ENCODE results near the gene DEFB129. TPM values are rescaled to one million over a fixed set of nuclear protein-coding genes. Genes with fewer than 3 reads are reported as not detected.
"Not testable (repeated sequence)": the region's sequence is repeated elsewhere in the genome, so short reads cannot be mapped to it uniquely, and the experiment has no call there.

The DEFB129 gene
- total RNA-seq, 1 experiment from 2014 or later: not detected

- Histone ChIP-seq H3K23ac (ENCODE audit: insufficient read length, low read depth, low read length) (no peak overlapping the region), H3K4me1 (ENCODE audit: insufficient read depth, low read length) (no peaks in the 10 kb centered on the region), H3K18ac (ENCODE audit: insufficient read length, low read depth, low read length) (no peak overlapping the region), H4K5ac (ENCODE audit: insufficient read length, low read depth, low read length) (no peak overlapping the region), H4K8ac (replicated peaks; ENCODE audit: insufficient read length, low read depth, low read length) (no peak overlapping the region), H3K9ac (ENCODE audit: extremely low read depth, insufficient read length, low read length) (no peak overlapping the region), H2BK120ac (ENCODE audit: low read depth, low read length, poor library complexity, severe bottlenecking) (no peak overlapping the region), H2BK20ac (ENCODE audit: low read depth, low read length, poor library complexity, severe bottlenecking) (no peak overlapping the region), H3K4ac (ENCODE audit: low read depth, low read length) (no peak overlapping the region), H3K27ac (ENCODE audit: insufficient read length, low read depth, low read length) (no peak overlapping the region), H3K9me3 (ENCODE audit: control insufficient read depth, low read depth, low read length) (peaks cover 33% of the 10 kb centered on the region), H4K20me1 (ENCODE audit: control insufficient read depth, insufficient read depth, insufficient read length) (no peaks in the 10 kb centered on the region), H2BK5ac (ENCODE audit: insufficient read length, low read length) (no peak overlapping the region), H2BK15ac (ENCODE audit: low read depth, low read length) (no peak overlapping the region), H4K91ac (ENCODE audit: insufficient read length, low read depth, low read length) (no peak overlapping the region), H3K79me1 (ENCODE audit: insufficient read depth, low read depth, low read length, poor library complexity, severe bottlenecking) (no peaks in the 10 kb centered on the region), H3K56ac (ENCODE audit: insufficient read length, low read depth, low read length) (no peak overlapping the region), H3K79me2 (ENCODE audit: insufficient read depth, low read length) (no peaks in the 10 kb centered on the region), H3K23me2 (ENCODE audit: insufficient read length, low read depth, low read length, poor library complexity, severe bottlenecking) (no peaks in the 10 kb centered on the region), H2BK12ac (ENCODE audit: insufficient read length, low read depth, low read length) (no peak overlapping the region), H3K4me2 (ENCODE audit: insufficient read depth, insufficient read length, low read length) (no peak overlapping the region), H3T11ph (ENCODE audit: low read length) (no peak overlapping the region), H3K27me3 (ENCODE audit: insufficient read depth, low read length) (no peaks in the 10 kb centered on the region), H2AK5ac (ENCODE audit: insufficient read length, low read length) (no peak overlapping the region), H2AFZ (ENCODE audit: low read length) (no peak overlapping the region), H3K14ac (ENCODE audit: insufficient read depth, low read length) (no peak overlapping the region)
- no peak for TF ChIP-seq CTCF (conservative IDR thresholded peaks at IDR 0.05)
- Mint-ChIP-seq H3K4me1 (no peaks in the 10 kb centered on the region), H3K27ac (no peak overlapping the region), H3K4me3 (no peak overlapping the region), H3K27me3 (ENCODE audit: low read depth) (peaks cover 82% of the 10 kb centered on the region), H3K9me3 (peaks cover 5 to 88% of the 10 kb centered on the region in 2 experiments; a peak in 3 of 5 replicates), H3K36me3 (ENCODE audit: insufficient read depth in 1 of 3, low read depth in 3 of 3) (no peaks in the 10 kb centered on the region)
- DNase-seq: no peak
- no CpG with 5 or more reads among the region's 4 CpGs for WGBS (ENCODE audit: extremely low coverage, insufficient read length, low lambda C conversion rate)
These were observed 27.1 kb upstream of the DEFB129 start for GRCh38 chr20:199996-200395.

- not testable (repeated sequence) for H4K8ac ChIP-seq (replicated peaks; ENCODE audit: insufficient read length, low read depth, low read length); H2BK15ac ChIP-seq (ENCODE audit: low read depth, low read length); H3K27ac Mint-ChIP-seq; H3K4ac ChIP-seq (ENCODE audit: low read depth, low read length); H4K91ac ChIP-seq (ENCODE audit: insufficient read length, low read depth, low read length); H2BK120ac ChIP-seq (ENCODE audit: low read depth, low read length, poor library complexity, severe bottlenecking); H2BK5ac ChIP-seq (ENCODE audit: insufficient read length, low read length); H3K27me3 ChIP-seq (ENCODE audit: insufficient read depth, low read length); H3K4me1 ChIP-seq (ENCODE audit: insufficient read depth, low read length); H3K27ac ChIP-seq (ENCODE audit: insufficient read length, low read depth, low read length); H3K9ac ChIP-seq (ENCODE audit: extremely low read depth, insufficient read length, low read length); H2BK12ac ChIP-seq (ENCODE audit: insufficient read length, low read depth, low read length); H2AFZ ChIP-seq (ENCODE audit: low read length); H3K4me2 ChIP-seq (ENCODE audit: insufficient read depth, insufficient read length, low read length); H3K23me2 ChIP-seq (ENCODE audit: insufficient read length, low read depth, low read length, poor library complexity, severe bottlenecking); H3K23ac ChIP-seq (ENCODE audit: insufficient read length, low read depth, low read length); H4K20me1 ChIP-seq (ENCODE audit: control insufficient read depth, insufficient read depth, insufficient read length); H2AK5ac ChIP-seq (ENCODE audit: insufficient read length, low read length); H3K14ac ChIP-seq (ENCODE audit: insufficient read depth, low read length); H2BK20ac ChIP-seq (ENCODE audit: low read depth, low read length, poor library complexity, severe bottlenecking); H3T11ph ChIP-seq (ENCODE audit: low read length); DNase-seq; H3K4me3 Mint-ChIP-seq; H3K79me2 ChIP-seq (ENCODE audit: insufficient read depth, low read length); H3K4me1 Mint-ChIP-seq; H3K18ac ChIP-seq (ENCODE audit: insufficient read length, low read depth, low read length); H4K5ac ChIP-seq (ENCODE audit: insufficient read length, low read depth, low read length); H3K56ac ChIP-seq (ENCODE audit: insufficient read length, low read depth, low read length); H3K79me1 ChIP-seq (ENCODE audit: insufficient read depth, low read depth, low read length, poor library complexity, severe bottlenecking); H3K36me3 Mint-ChIP-seq (ENCODE audit: insufficient read depth in 1 of 3, low read depth in 3 of 3)
- WGBS (ENCODE audit: extremely low coverage, insufficient read length, low lambda C conversion rate): no CpG with 5 or more reads among the region's 4 CpGs
- Mint-ChIP-seq H3K27me3 (ENCODE audit: low read depth) (peaks cover 82% of the 10 kb centered on the region), H3K9me3 (peaks cover 2 to 62% of the 10 kb centered on the region in 2 experiments; a peak in 3 of 5 replicates)
- peaks cover 33% of the 10 kb centered on the region for H3K9me3 ChIP-seq (ENCODE audit: control insufficient read depth, low read depth, low read length)
These were observed 23.4 kb upstream of the DEFB129 start for GRCh38 chr20:203630-204029.

Data from H9 (cell line).